CD4-positive, alpha-beta T cell treated with Interleukin-17A for 4 hours (primary cell): ENCODE results near the gene C19orf47.
A peak's percentile ranks its signal among the peaks of the same experiment; 100 is the strongest.

ENCODE experiments used
- DNase-seq: peaks from one replicate; pipeline ENCODE4 v3.0.0-alpha.2; 2020; ENCODE audit warnings: mixed read lengths

C19orf47 gene

GRCh38 chr19:40280608-40281221 lies 67.5 kb downstream of the C19orf47 start:
- no peak for DNase-seq

GRCh38 chr19:40279761-40280607 lies 68.2 kb downstream of the C19orf47 start:
- DNase-seq, result no peak

GRCh38 chr19:40279120-40279551 lies 69.1 kb downstream of the C19orf47 start:
- DNase-seq, result no peak

GRCh38 chr19:40278361-40279035 lies 69.7 kb downstream of the C19orf47 start:
- no peak for DNase-seq

- DNase-seq, result no peak
Observed at GRCh38 chr19:40277356-40278059, 70.7 kb downstream of the C19orf47 start.

- peak; percentile 57 for DNase-seq
Observed at GRCh38 chr19:40274585-40275544, 73.3 kb downstream of the C19orf47 start.

GRCh38 chr19:40273469-40274360 lies 74.5 kb downstream of the C19orf47 start:
- DNase-seq, result no peak

- DNase-seq, result no peak
Observed at GRCh38 chr19:40272261-40272660, 75.9 kb downstream of the C19orf47 start.

- no peak for DNase-seq
Observed at GRCh38 chr19:40271706-40272105, 76.5 kb downstream of the C19orf47 start.

- no peak for DNase-seq
Observed at GRCh38 chr19:40270362-40271089, 77.7 kb downstream of the C19orf47 start.
